Activated CD4-positive, alpha-beta T cell treated with anti-CD3 and anti-CD28 coated beads, Interleukin-2, amount 10 ng/mL, durations not matched to agents 24 days and 14 days (primary cell): ENCODE measurements around the gene TMEM272. TPM values are rescaled to one million over a fixed set of nuclear protein-coding genes. Genes with fewer than 3 reads are reported as not detected.
A peak's percentile ranks its signal among the peaks of the same experiment; 100 is the strongest.
"Not testable (repeated sequence)": the region's sequence is repeated elsewhere in the genome, so short reads cannot be mapped to it uniquely, and the experiment has no call there.

Source experiments
- DNase-seq: peaks from one replicate; pipeline ENCODE4 v3.0.0; 2022
- H3K27ac Mint-ChIP-seq: one replicate; pipeline ENCODE4 v1.8.0; 2022; ENCODE audit warnings: mild to moderate bottlenecking, mixed read lengths
- H3K27me3 Mint-ChIP-seq: one replicate; pipeline ENCODE4 v1.8.0; 2022; ENCODE audit warnings: mixed read lengths
- H3K36me3 Mint-ChIP-seq: one replicate; pipeline ENCODE4 v1.8.0; 2022; ENCODE audit warnings: low read depth, mild to moderate bottlenecking, mixed read lengths
- H3K4me1 Mint-ChIP-seq: one replicate; pipeline ENCODE4 v1.8.0; 2021; ENCODE audit warnings: mixed read lengths
- H3K4me3 Mint-ChIP-seq: one replicate; pipeline ENCODE4 v1.8.0; 2022; ENCODE audit warnings: mild to moderate bottlenecking, moderate library complexity, mixed read lengths
- H3K9me3 Mint-ChIP-seq: one replicate; pipeline ENCODE4 v1.8.0; 2021; ENCODE audit warnings: mixed read lengths
- intact Hi-C: fragments of 100-400 bp; cut with micrococcal nuclease; formaldehyde crosslinking; loops from one replicate; pipeline ENCODE4 v1.15.1; 2023
- total RNA-seq: library from RNA; stranded (reverse); gene quantifications from 2 replicates; pipeline ENCODE4 v1.2.3, GENCODE V29; 2022

Gene TMEM272
- total RNA-seq, 1 donor from 2014 or later = 0.77 TPM

GRCh38 chr13:51825681-51826254 is 19.2 kb downstream of the TMEM272 start:
- peaks cover 59% of the 10 kb centered on the region for H3K4me1 Mint-ChIP-seq
- H3K4me3 Mint-ChIP-seq = peak overlapping the region; percentile 73
- H3K27me3 Mint-ChIP-seq = peaks cover 3% of the 10 kb centered on the region
- no peak for DNase-seq
- intact Hi-C loops = loop anchor here (1.0 to 10.0 kb wide), 3 partner anchors 21 to 629 kb away; partner anchors contain the start of genes CKAP2, DHRS12, INTS6 and VPS36
- H3K9me3 Mint-ChIP-seq = no peaks in the 10 kb centered on the region
- H3K27ac Mint-ChIP-seq = peak overlapping the region; percentile 84
- no peaks in the 10 kb centered on the region for H3K36me3 Mint-ChIP-seq

- Mint-ChIP-seq H3K4me1 (peaks cover 64% of the 10 kb centered on the region), H3K4me3 (peak overlapping the region; percentile 73)
These were observed 19.8 kb downstream of the TMEM272 start for GRCh38 chr13:51825165-51825592.

GRCh38 chr13:51824712-51825111 is 20.3 kb downstream of the TMEM272 start:
- peak overlapping the region; percentile 84 for H3K27ac Mint-ChIP-seq
- not testable (repeated sequence) for H3K27me3 Mint-ChIP-seq, H3K9me3 Mint-ChIP-seq, H3K36me3 Mint-ChIP-seq, DNase-seq
- H3K4me1 Mint-ChIP-seq = peaks cover 66% of the 10 kb centered on the region
- H3K4me3 Mint-ChIP-seq = peak overlapping the region; percentile 73
- intact Hi-C loops = loop anchor here (1.0 to 10.0 kb wide), 4 partner anchors 20 to 630 kb away; partner anchors contain the start of genes CKAP2, DHRS12, INTS6 and VPS36

More at GRCh38 chr13:51825165-51825592, 19.8 kb downstream of the TMEM272 start:
- Mint-ChIP-seq H3K36me3 (no peaks in the 10 kb centered on the region), H3K27ac (peak overlapping the region; percentile 84), H3K9me3 (no peaks in the 10 kb centered on the region), H3K27me3 (peaks cover 3% of the 10 kb centered on the region)
- DNase-seq = peak; percentile 79
- intact Hi-C loops = loop anchor here (1.0 to 10.0 kb wide), 3 partner anchors 21 to 630 kb away; partner anchors contain the start of genes CKAP2, DHRS12, INTS6 and VPS36

DNA sequence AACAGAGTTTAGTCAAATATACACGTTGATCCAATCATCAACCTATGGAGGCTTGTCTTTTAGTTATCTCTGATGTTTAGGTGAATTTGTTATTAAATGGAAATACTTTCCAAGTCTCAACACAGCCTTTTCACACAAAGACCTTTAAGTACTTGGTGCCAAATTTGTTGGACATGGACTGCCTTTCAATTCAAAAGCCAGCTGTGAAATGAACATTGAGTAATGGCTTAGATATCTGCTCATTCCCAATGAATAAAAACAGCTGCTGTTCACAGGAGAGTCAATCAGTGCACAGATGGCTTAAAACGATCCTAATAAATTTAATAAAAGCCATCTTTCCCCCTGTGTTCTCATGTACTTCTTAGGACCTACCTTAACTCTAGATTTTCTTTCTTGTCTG is 21.1 kb downstream of the TMEM272 start:
- peaks cover 74% of the 10 kb centered on the region for H3K4me1 Mint-ChIP-seq
- H3K4me3 Mint-ChIP-seq = peak overlapping the region; percentile 73
- intact Hi-C loops = loop anchor here (5.0 to 10.0 kb wide), 2 partner anchors 368 to 631 kb away; partner anchors contain the start of genes CKAP2 and VPS36
- H3K9me3 Mint-ChIP-seq = no peaks in the 10 kb centered on the region
- no peaks in the 10 kb centered on the region for H3K36me3 Mint-ChIP-seq
- H3K27ac Mint-ChIP-seq = no peak overlapping the region
- DNase-seq = no peak
- peaks cover 3% of the 10 kb centered on the region for H3K27me3 Mint-ChIP-seq

DNA sequence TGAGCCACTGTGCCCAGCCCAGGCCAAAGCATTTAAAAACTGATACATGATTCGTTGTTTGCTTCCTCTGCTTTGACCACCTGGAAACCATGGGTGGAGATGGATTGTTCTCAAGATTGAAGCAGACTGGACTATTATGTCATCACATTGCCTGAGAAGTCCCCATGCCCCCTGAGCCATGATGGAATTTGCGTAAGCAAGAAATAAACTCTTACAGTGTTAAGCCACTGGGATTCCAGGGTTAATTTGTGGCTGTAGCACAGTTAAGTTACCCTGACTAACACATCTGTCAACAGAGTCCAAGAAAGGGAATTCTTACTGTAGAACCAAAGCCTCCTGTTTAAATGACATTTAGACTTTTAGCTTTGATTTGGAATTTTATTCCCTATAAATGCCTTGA is 21.6 kb downstream of the TMEM272 start:
- H3K4me3 Mint-ChIP-seq = peak overlapping the region; percentile 7
- H3K9me3 Mint-ChIP-seq = no peaks in the 10 kb centered on the region
- H3K27me3 Mint-ChIP-seq = peaks cover 3% of the 10 kb centered on the region
- intact Hi-C loops = loop anchor here (5.0 to 10.0 kb wide), 2 partner anchors 369 to 631 kb away; partner anchors contain the start of genes CKAP2 and VPS36
- no peak for DNase-seq
- H3K4me1 Mint-ChIP-seq = peaks cover 79% of the 10 kb centered on the region
- H3K36me3 Mint-ChIP-seq = no peaks in the 10 kb centered on the region
- no peak overlapping the region for H3K27ac Mint-ChIP-seq

DNA sequence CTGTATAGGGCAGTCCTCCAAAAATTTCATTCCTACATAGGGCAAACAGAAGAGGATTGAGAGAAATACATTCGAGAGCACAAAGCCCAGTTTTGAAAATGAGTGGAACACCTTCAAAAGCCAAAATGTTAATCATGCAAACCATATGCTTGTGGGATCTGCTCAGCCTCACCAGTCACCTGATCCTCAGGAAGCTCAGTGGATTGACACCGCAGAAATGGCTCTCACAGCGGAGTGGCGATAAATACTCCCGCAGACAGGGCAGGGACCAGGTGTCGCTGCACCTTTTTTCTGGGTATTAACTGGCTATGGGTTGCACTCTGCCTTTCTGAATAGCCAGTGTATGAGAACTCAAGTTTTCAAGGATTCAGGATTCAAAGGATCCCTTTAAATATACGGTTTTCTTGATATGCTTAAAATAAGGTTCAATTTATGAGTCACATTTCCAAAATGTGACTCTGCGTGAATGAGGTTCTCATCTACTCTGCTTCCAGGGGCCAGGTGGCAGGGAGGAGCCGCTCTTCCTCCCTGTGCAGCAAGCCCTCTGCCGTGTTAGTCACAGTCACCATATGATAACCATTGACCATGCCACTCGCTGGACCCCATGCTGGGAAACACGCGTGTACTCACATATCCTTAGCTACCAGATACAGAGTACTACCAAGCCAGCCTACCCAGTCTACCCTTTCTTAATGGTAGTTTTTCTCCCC is 22.7 kb downstream of the TMEM272 start:
- Mint-ChIP-seq H3K27ac (peak overlapping the region; percentile 79), H3K9me3 (no peaks in the 10 kb centered on the region), H3K4me1 (peaks cover 82% of the 10 kb centered on the region), H3K27me3 (peaks cover 3% of the 10 kb centered on the region), H3K4me3 (peak overlapping the region; percentile 76), H3K36me3 (no peaks in the 10 kb centered on the region)
- intact Hi-C loops = loop anchor here (5.0 to 10.0 kb wide), 2 partner anchors 370 to 633 kb away; partner anchors contain the start of genes CKAP2 and VPS36
- no peak for DNase-seq

DNA sequence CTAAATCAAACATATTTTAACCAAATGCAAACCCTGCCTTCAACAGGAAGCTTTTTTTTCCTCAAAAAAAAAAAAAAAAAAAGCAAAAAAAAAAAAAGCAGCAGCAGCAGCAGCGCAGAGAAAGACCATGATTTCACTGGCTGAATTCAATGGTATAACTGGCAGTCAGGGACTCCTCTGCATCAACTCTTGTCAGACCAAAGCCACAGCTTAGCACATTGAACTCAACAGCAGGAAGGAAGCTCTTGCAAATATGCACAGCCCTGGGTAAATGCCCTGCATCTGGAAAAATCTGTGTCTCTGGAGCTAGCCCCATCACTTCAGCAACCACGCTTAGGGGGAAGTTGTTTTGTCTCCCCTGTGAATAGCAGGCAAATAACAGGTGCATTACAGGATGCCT is 23.4 kb downstream of the TMEM272 start:
- Mint-ChIP-seq H3K9me3 (no peaks in the 10 kb centered on the region), H3K27ac (peak overlapping the region; percentile 79), H3K36me3 (no peaks in the 10 kb centered on the region), H3K4me3 (peak overlapping the region; percentile 76), H3K4me1 (peaks cover 78% of the 10 kb centered on the region), H3K27me3 (peaks cover 5% of the 10 kb centered on the region)
- intact Hi-C loops = loop anchor here (5.0 to 10.0 kb wide), 2 partner anchors 371 to 633 kb away; partner anchors contain the start of genes CKAP2 and VPS36
- peak; percentile 81 for DNase-seq

GRCh38 chr13:51820016-51820597 is 24.9 kb downstream of the TMEM272 start:
- peaks cover 5% of the 10 kb centered on the region for H3K27me3 Mint-ChIP-seq
- no peak overlapping the region for H3K27ac Mint-ChIP-seq
- H3K4me3 Mint-ChIP-seq = no peak overlapping the region
- intact Hi-C loops = loop anchor here (5.0 to 10.0 kb wide), 2 partner anchors 372 to 635 kb away; partner anchors contain the start of genes CKAP2 and VPS36
- H3K4me1 Mint-ChIP-seq = peaks cover 71% of the 10 kb centered on the region
- no peaks in the 10 kb centered on the region for H3K36me3 Mint-ChIP-seq
- no peaks in the 10 kb centered on the region for H3K9me3 Mint-ChIP-seq
- DNase-seq = no peak

GRCh38 chr13:51819544-51819943 is 25.4 kb downstream of the TMEM272 start:
- H3K27me3 Mint-ChIP-seq = peaks cover 5% of the 10 kb centered on the region
- intact Hi-C loops = loop anchor here (1.0 to 5.0 kb wide), 4 partner anchors 17 to 193 kb away; partner anchors contain the start of genes ALG11 and ATP7B
- no peak for DNase-seq
- no peaks in the 10 kb centered on the region for H3K36me3 Mint-ChIP-seq
- H3K9me3 Mint-ChIP-seq = no peaks in the 10 kb centered on the region
- H3K4me3 Mint-ChIP-seq = peak overlapping the region; percentile 41
- H3K4me1 Mint-ChIP-seq = peaks cover 72% of the 10 kb centered on the region
- H3K27ac Mint-ChIP-seq = peak overlapping the region; percentile 85

DNA sequence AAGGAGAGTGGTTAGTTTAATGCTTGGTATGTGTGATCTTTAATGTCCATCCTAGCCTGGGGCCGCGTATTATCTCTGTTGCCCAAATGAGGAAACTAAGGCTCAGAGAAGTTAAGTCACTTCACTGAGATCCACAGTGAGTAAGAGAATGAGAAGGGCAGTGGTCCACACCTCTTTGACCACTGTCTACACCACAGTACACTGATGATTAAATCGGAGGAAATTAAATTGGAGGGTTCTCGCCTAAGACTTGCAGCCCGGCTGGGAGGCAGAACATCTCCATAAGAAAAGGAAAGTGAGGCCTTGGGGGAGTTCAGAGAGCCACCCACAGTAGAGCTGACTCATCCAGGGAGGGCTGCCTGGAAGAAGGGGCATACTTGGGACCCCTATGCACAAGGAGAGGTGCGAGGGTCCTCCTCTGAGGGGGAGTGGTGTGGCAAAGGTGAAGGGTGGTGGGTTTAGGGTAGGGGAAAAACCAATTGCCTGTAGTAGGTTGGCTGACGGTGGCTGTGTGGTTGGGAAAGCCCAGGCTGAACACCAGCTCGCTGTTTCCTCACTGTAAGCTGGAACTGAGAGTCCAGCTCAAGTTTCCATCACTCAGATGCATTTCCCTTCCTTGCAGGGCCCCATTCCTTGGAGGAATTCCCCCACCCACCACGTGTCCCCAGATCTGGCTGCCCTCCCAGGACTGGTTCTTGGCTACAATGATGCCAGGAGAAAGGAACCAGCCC is 26.0 kb downstream of the TMEM272 start:
- Mint-ChIP-seq H3K36me3 (no peaks in the 10 kb centered on the region), H3K9me3 (no peaks in the 10 kb centered on the region), H3K27ac (peak overlapping the region; percentile 85), H3K4me1 (peaks cover 68% of the 10 kb centered on the region), H3K4me3 (peak overlapping the region; percentile 41), H3K27me3 (peaks cover 5% of the 10 kb centered on the region)
- DNase-seq = peak; percentile 73
- intact Hi-C loops = loop anchor here (1.0 to 5.0 kb wide), 4 partner anchors 17 to 193 kb away; partner anchors contain the start of genes ALG11 and ATP7B

GRCh38 chr13:51818276-51818675 is 26.7 kb downstream of the TMEM272 start:
- H3K9me3 Mint-ChIP-seq = no peaks in the 10 kb centered on the region
- DNase-seq = no peak
- peak overlapping the region; percentile 85 for H3K27ac Mint-ChIP-seq
- peaks cover 5% of the 10 kb centered on the region for H3K27me3 Mint-ChIP-seq
- no peaks in the 10 kb centered on the region for H3K36me3 Mint-ChIP-seq
- H3K4me1 Mint-ChIP-seq = peaks cover 65% of the 10 kb centered on the region
- intact Hi-C loops = loop anchor here (5.0 kb wide), 1 partner anchor 194 kb away; the partner anchor contains the start of genes ALG11 and ATP7B
- no peak overlapping the region for H3K4me3 Mint-ChIP-seq

DNA sequence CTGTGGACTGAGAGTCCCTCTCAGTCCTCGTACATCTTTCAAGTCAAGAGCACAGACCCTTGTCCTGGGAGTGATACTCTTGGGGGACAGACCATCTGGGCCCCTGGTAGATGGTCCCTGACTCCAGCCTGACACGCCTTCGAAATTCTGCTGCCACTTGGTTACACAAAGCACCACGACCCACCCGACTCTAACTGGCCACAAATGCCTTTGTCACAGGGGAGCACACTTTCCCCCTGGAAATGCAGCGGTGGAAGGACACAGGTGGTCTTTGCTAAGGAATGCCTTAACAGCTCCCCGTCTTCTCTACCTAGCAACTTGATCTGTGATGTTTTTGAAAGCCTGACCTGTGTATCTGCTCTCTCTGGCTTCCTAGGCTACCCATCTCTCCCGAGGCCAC is 27.3 kb downstream of the TMEM272 start:
- peaks cover 5% of the 10 kb centered on the region for H3K27me3 Mint-ChIP-seq
- peaks cover 62% of the 10 kb centered on the region for H3K4me1 Mint-ChIP-seq
- intact Hi-C loops = loop anchor here (5.0 kb wide), 1 partner anchor 195 kb away; the partner anchor contains the start of genes ALG11 and ATP7B
- peak overlapping the region; percentile 56 for H3K27ac Mint-ChIP-seq
- no peaks in the 10 kb centered on the region for H3K9me3 Mint-ChIP-seq
- DNase-seq = no peak
- no peaks in the 10 kb centered on the region for H3K36me3 Mint-ChIP-seq
- no peak overlapping the region for H3K4me3 Mint-ChIP-seq
